HEK293 (cell line): ENCODE measurements around the gene AHCYL1.

Source experiments
- CTCF ChIA-PET: fragments of 350-600 bp; formaldehyde crosslinking; extraction: SDS; loops from one replicate; lab custom pipeline; 2021; ENCODE audit warnings: antibody characterized with exemption; lab: Yijun Ruan, JAX
- POLR2A ChIA-PET: fragments of 300-600 bp; formaldehyde crosslinking; extraction: SDS; loops from one replicate; lab custom pipeline; 2020; ENCODE audit warnings: antibody characterized with exemption, inconsistent platforms; lab: Yijun Ruan, JAX
- H3K27ac ChIP-seq: fragments of 200-500 bp; sonication (Bioruptor generic); 2 replicates; pipeline ENCODE4 v1.5.1; 2014; ENCODE audit warnings: low read depth, low read length, control low read depth, inconsistent platforms; ENCODE audit errors: extremely low read depth
- H3K36me3 ChIP-seq, 2 experiments: fragments of 200-500 bp in 1 of 2; sonication (Bioruptor generic) in 1 of 2; 1 replicate in 1 of 2; 2 replicates in 1 of 2; pipeline ENCODE4 v1.5.1; 2014 to 2017; ENCODE audit warnings: inconsistent platforms in 2 of 2, low read length in 2 of 2; ENCODE audit not compliant: control insufficient read depth in 2 of 2, insufficient read depth in 1 of 2
- H3K4me1 ChIP-seq: fragments of 200-500 bp; sonication (Bioruptor generic); 2 replicates; pipeline ENCODE4 v1.5.1; 2014; ENCODE audit warnings: mild to moderate bottlenecking, low read length, inconsistent platforms; ENCODE audit not compliant: control insufficient read depth, insufficient read depth
- H3K4me3 ChIP-seq: 2 replicates; pipeline ENCODE4 v1.5.1; 2011; ENCODE audit warnings: low read depth, mild to moderate bottlenecking, control low read depth, low read length, moderate library complexity
- H3K9me3 ChIP-seq: fragments of 200-500 bp; sonication (Bioruptor generic); 2 replicates; pipeline ENCODE4 v1.5.1; 2014; ENCODE audit warnings: low read depth, low read length, inconsistent platforms; ENCODE audit not compliant: control insufficient read depth, insufficient read depth
- BCL11B ChIP-seq: fragments of 450-650 bp; formaldehyde crosslinking; IDR thresholded peaks from 2 replicates; pipeline ENCODE4 v1.5.1; 2016; ENCODE audit warnings: low read depth, missing biosample characterization, missing genetic modification characterization
- IKZF3 ChIP-seq: fragments of 450-650 bp; IDR thresholded peaks from 2 replicates; pipeline ENCODE4 v1.5.0; 2018; ENCODE audit warnings: missing biosample characterization, mild to moderate bottlenecking, missing genetic modification characterization, moderate library complexity
- KLF1 ChIP-seq: fragments of 450-650 bp; formaldehyde crosslinking; IDR thresholded peaks from 2 replicates; pipeline ENCODE4 v1.5.1; 2016; ENCODE audit warnings: missing biosample characterization, missing genetic modification characterization
- KLF8 ChIP-seq: fragments of 450-650 bp; formaldehyde crosslinking; IDR thresholded peaks from 2 replicates; pipeline ENCODE4 v1.5.1; 2016; ENCODE audit warnings: missing biosample characterization, missing genetic modification characterization
- PRDM1 ChIP-seq: fragments of 450-650 bp; formaldehyde crosslinking; IDR thresholded peaks from 2 replicates; pipeline ENCODE4; 2016; ENCODE audit warnings: missing biosample characterization, missing genetic modification characterization
- TSHZ1 ChIP-seq: fragments of 450-650 bp; formaldehyde crosslinking; IDR thresholded peaks from 2 replicates; pipeline ENCODE4 v1.5.1; 2016; ENCODE audit warnings: missing biosample characterization, missing genetic modification characterization, borderline replicate concordance
- ZIC2 ChIP-seq: fragments of 450-650 bp; formaldehyde crosslinking; IDR thresholded peaks from 2 replicates; pipeline ENCODE4 v1.5.1; 2016; ENCODE audit warnings: missing biosample characterization, missing genetic modification characterization
- ZNF138 ChIP-seq: fragments of 450-650 bp; formaldehyde crosslinking; IDR thresholded peaks from 2 replicates; pipeline ENCODE4 v1.5.1; 2016; ENCODE audit warnings: missing biosample characterization, missing genetic modification characterization, borderline replicate concordance
- ZNF140 ChIP-seq: fragments of 450-650 bp; formaldehyde crosslinking; IDR thresholded peaks from 2 replicates; pipeline ENCODE4 v1.5.1; 2016; ENCODE audit warnings: missing biosample characterization, missing genetic modification characterization
- ZNF174 ChIP-seq: fragments of 450-650 bp; formaldehyde crosslinking; IDR thresholded peaks from 2 replicates; pipeline ENCODE4 v1.5.0; 2017; ENCODE audit warnings: missing biosample characterization, mild to moderate bottlenecking, missing genetic modification characterization
- ZNF24 ChIP-seq: fragments of 450-650 bp; formaldehyde crosslinking; IDR thresholded peaks from 2 replicates; pipeline ENCODE4 v1.5.1; 2016; ENCODE audit warnings: missing biosample characterization, missing genetic modification characterization
- ZNF266 ChIP-seq: fragments of 450-650 bp; formaldehyde crosslinking; IDR thresholded peaks from 2 replicates; pipeline ENCODE4 v1.5.1; 2016; ENCODE audit warnings: missing biosample characterization, missing genetic modification characterization, low read depth
- ZNF292 ChIP-seq: fragments of 450-650 bp; formaldehyde crosslinking; IDR thresholded peaks from 2 replicates; pipeline ENCODE4 v1.5.1; 2016; ENCODE audit warnings: low read depth, missing biosample characterization, missing genetic modification characterization, borderline replicate concordance
- ZNF350 ChIP-seq: fragments of 450-650 bp; formaldehyde crosslinking; IDR thresholded peaks from 2 replicates; pipeline ENCODE4 v1.5.0; 2017; ENCODE audit warnings: missing biosample characterization, mild to moderate bottlenecking, missing genetic modification characterization
- ZNF514 ChIP-seq: fragments of 450-650 bp; formaldehyde crosslinking; IDR thresholded peaks from 2 replicates; pipeline ENCODE4 v1.5.1; 2016; ENCODE audit warnings: missing biosample characterization, missing genetic modification characterization
- ZNF521 ChIP-seq: fragments of 450-650 bp; formaldehyde crosslinking; IDR thresholded peaks from 2 replicates; pipeline ENCODE4 v1.5.1; 2017; ENCODE audit warnings: missing biosample characterization, mild to moderate bottlenecking, missing genetic modification characterization
- ZNF560 ChIP-seq: fragments of 450-650 bp; formaldehyde crosslinking; IDR thresholded peaks from 2 replicates; pipeline ENCODE4 v1.5.1; 2017; ENCODE audit warnings: missing biosample characterization, missing genetic modification characterization, borderline replicate concordance
- ZNF596 ChIP-seq: fragments of 450-650 bp; IDR thresholded peaks from 2 replicates; pipeline ENCODE4 v1.5.0; 2018; ENCODE audit warnings: missing biosample characterization, mild to moderate bottlenecking, missing genetic modification characterization, moderate library complexity
- ZNF624 ChIP-seq: fragments of 450-650 bp; formaldehyde crosslinking; IDR thresholded peaks from 2 replicates; pipeline ENCODE4 v1.5.1; 2017; ENCODE audit warnings: missing biosample characterization, missing genetic modification characterization
- ZNF645 ChIP-seq: fragments of 450-650 bp; formaldehyde crosslinking; IDR thresholded peaks from 2 replicates; pipeline ENCODE4; 2016; ENCODE audit warnings: missing biosample characterization, missing genetic modification characterization
- ZNF677 ChIP-seq: fragments of 450-650 bp; IDR thresholded peaks from 2 replicates; pipeline ENCODE4 v1.5.0; 2018; ENCODE audit warnings: missing biosample characterization, mild to moderate bottlenecking, missing genetic modification characterization, moderate library complexity
- ZNF777 ChIP-seq: fragments of 450-650 bp; formaldehyde crosslinking; IDR thresholded peaks from 2 replicates; pipeline ENCODE4 v1.5.1; 2017; ENCODE audit warnings: missing biosample characterization, missing genetic modification characterization, borderline replicate concordance
- ZSCAN30 ChIP-seq: fragments of 450-650 bp; IDR thresholded peaks from 2 replicates; pipeline ENCODE4 v1.5.1; 2018; ENCODE audit warnings: missing biosample characterization, mild to moderate bottlenecking, missing genetic modification characterization, moderate library complexity
- ZXDB ChIP-seq: fragments of 450-650 bp; formaldehyde crosslinking; IDR thresholded peaks from 2 replicates; pipeline ENCODE4 v1.5.1; 2016; ENCODE audit warnings: missing biosample characterization, missing genetic modification characterization
- TF ChIP-seq, protein P1 (sequence below): fragments of 450-650 bp; formaldehyde crosslinking; IDR thresholded peaks from 2 replicates; pipeline ENCODE4 v1.5.1; 2016; ENCODE audit warnings: missing biosample characterization, missing genetic modification characterization
- TF ChIP-seq, protein P2 (sequence below): fragments of 450-650 bp; formaldehyde crosslinking; IDR thresholded peaks from 2 replicates; pipeline ENCODE4 v1.5.1; 2016; ENCODE audit warnings: missing biosample characterization, missing genetic modification characterization, low read depth

The AHCYL1 gene

DNA sequence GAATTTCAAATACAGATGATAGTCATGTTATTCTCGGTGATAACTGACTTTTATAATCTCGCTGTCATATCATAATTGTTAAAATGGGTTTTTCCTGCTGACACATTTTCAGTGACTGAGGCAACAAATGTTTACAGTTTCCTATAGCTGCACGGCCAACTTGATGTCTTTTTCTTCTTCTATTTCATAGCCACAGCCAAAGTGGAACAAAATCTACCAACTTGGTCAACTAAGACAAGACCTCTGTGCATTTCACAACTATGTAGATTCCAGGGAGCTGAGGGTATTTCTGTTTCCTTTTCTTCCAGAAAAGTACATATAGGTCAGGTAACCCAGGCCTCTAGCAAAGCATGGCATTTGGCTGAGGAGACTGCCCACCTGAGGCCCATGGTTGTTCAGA is 10.4 kb upstream of the AHCYL1 start (continued):
- TF ChIP-seq ZNF677: no peak
- no peak for TF ChIP-seq ZNF292 (tag by site-specific recombination)
- TF ChIP-seq ZNF521 (tag by site-specific recombination): no peak
- no peak for TF ChIP-seq KLF1 (tag by site-specific recombination)
- TF ChIP-seq TSHZ1 (tag by site-specific recombination): no peak

GRCh38 chr1:109975718-109976117 is 8.8 kb upstream of the AHCYL1 start:
- H3K9me3 ChIP-seq: no peaks in the 10 kb centered on the region
- H3K27ac ChIP-seq: no peak overlapping the region
- CTCF ChIA-PET: interaction anchor here (5.5 to 12.6 kb wide), 2 partner anchors 7 to 195 kb away, joined by 43 to 522 read pairs; partner anchors contain the start of gene AHCYL1
- H3K4me3 ChIP-seq: no peak overlapping the region
- POLR2A ChIA-PET: no interaction called here
- no peak for TF ChIP-seq ZNF560
- no peak for TF ChIP-seq IKZF3 (tag by site-specific recombination)
- no peak for TF ChIP-seq ZNF350
- no peak for TF ChIP-seq ZNF140 (tag by site-specific recombination)
- TF ChIP-seq ZNF645: no peak
- TF ChIP-seq ZNF624: no peak
- TF ChIP-seq, protein P1, sequence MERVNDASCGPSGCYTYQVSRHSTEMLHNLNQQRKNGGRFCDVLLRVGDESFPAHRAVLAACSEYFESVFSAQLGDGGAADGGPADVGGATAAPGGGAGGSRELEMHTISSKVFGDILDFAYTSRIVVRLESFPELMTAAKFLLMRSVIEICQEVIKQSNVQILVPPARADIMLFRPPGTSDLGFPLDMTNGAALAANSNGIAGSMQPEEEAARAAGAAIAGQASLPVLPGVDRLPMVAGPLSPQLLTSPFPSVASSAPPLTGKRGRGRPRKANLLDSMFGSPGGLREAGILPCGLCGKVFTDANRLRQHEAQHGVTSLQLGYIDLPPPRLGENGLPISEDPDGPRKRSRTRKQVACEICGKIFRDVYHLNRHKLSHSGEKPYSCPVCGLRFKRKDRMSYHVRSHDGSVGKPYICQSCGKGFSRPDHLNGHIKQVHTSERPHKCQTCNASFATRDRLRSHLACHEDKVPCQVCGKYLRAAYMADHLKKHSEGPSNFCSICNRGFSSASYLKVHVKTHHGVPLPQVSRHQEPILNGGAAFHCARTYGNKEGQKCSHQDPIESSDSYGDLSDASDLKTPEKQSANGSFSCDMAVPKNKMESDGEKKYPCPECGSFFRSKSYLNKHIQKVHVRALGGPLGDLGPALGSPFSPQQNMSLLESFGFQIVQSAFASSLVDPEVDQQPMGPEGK (tag by site-specific recombination): no peak
- no peak for TF ChIP-seq ZNF266 (tag by site-specific recombination)
- no peak for TF ChIP-seq ZXDB (tag by site-specific recombination)
- H3K36me3 ChIP-seq: no peaks in the 10 kb centered on the region
- H3K4me1 ChIP-seq: no peaks in the 10 kb centered on the region

GRCh38 chr1:109976762-109977161 is 7.8 kb upstream of the AHCYL1 start:
- H3K9me3 ChIP-seq: no peaks in the 10 kb centered on the region
- no peaks in the 10 kb centered on the region for H3K4me1 ChIP-seq
- TF ChIP-seq ZSCAN30 (tag by site-specific recombination) (no peak), PRDM1 (tag by site-specific recombination) (no peak), ZNF777 (tag by site-specific recombination) (no peak), ZNF596 (tag by site-specific recombination) (no peak), ZNF174 (no peak), BCL11B (no peak), ZNF514 (no peak), ZIC2 (no peak), ZNF138 (tag by site-specific recombination) (no peak), ZNF24 (tag by site-specific recombination) (no peak), KLF8 (tag by site-specific recombination) (no peak)
- TF ChIP-seq, protein P2, sequence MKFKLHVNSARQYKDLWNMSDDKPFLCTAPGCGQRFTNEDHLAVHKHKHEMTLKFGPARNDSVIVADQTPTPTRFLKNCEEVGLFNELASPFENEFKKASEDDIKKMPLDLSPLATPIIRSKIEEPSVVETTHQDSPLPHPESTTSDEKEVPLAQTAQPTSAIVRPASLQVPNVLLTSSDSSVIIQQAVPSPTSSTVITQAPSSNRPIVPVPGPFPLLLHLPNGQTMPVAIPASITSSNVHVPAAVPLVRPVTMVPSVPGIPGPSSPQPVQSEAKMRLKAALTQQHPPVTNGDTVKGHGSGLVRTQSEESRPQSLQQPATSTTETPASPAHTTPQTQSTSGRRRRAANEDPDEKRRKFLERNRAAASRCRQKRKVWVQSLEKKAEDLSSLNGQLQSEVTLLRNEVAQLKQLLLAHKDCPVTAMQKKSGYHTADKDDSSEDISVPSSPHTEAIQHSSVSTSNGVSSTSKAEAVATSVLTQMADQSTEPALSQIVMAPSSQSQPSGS (tag by site-specific recombination): no peak
- no peak overlapping the region for H3K4me3 ChIP-seq
- no peaks in the 10 kb centered on the region for H3K36me3 ChIP-seq
- CTCF ChIA-PET: interaction anchor here (0.6 to 12.6 kb wide), 5 partner anchors 6 to 336 kb away, joined by 4 to 522 read pairs (median 10); partner anchors contain the start of gene AHCYL1
- no peak overlapping the region for H3K27ac ChIP-seq
- POLR2A ChIA-PET: no interaction called here
